Kidney (tissue), 14 donors: ENCODE measurements around the gene MED7. TPM values are rescaled to one million over a fixed set of nuclear protein-coding genes. Genes with fewer than 3 reads are reported as not detected.

Source experiments
- DNase-seq, 5 donors: peaks; one replicate each; pipeline ENCODE4 v3.0.0-alpha.2; 2013 to 2020
- FAIRE-seq: peaks from 2 replicates; lab custom pipeline; 2012; peaks lifted over from hg19 to GRCh38; lab: Jason Lieb, UNC
- H3K27ac ChIP-seq, 2 donors: one replicate each; pipeline ENCODE4 v1.7.0; 2013; ENCODE audit warnings: low read depth in 2 of 2, low read length in 2 of 2, inconsistent platforms in 1 of 2
- H3K27me3 ChIP-seq: one replicate; pipeline ENCODE4 v1.7.1; 2013; ENCODE audit warnings: low read length, inconsistent platforms; ENCODE audit not compliant: control insufficient read depth, insufficient read depth
- H3K36me3 ChIP-seq, 3 donors: one replicate each; pipeline versions ENCODE4 v1.7.0 to v1.7.1; 2013; ENCODE audit warnings: low read length in 3 of 3, control low read depth in 1 of 3, inconsistent platforms in 1 of 3; ENCODE audit not compliant: insufficient read depth in 3 of 3, control insufficient read depth in 2 of 3
- H3K4me1 ChIP-seq, 3 donors: one replicate each; pipeline versions ENCODE4 v1.7.0 to v1.7.1; 2013; ENCODE audit warnings: low read length in 3 of 3, inconsistent platforms in 1 of 3, low read depth in 1 of 3; ENCODE audit not compliant: control insufficient read depth in 2 of 3, insufficient read depth in 2 of 3
- H3K4me3 ChIP-seq, 3 donors: one replicate each; pipeline versions ENCODE4 v1.7.0 to v1.8.1; 2013; ENCODE audit warnings: low read length in 3 of 3, control low read depth in 1 of 3, inconsistent platforms in 1 of 3
- H3K9ac ChIP-seq, 3 donors: one replicate each; pipeline versions ENCODE4 v1.7.0 to v1.7.1; 2013; ENCODE audit warnings: low read length in 3 of 3, control low read depth in 1 of 3, inconsistent platforms in 1 of 3
- H3K9me3 ChIP-seq, 3 donors: one replicate each; pipeline versions ENCODE4 v1.7.0 to v1.7.1; 2013; ENCODE audit warnings: low read length in 3 of 3, control low read depth in 1 of 3, inconsistent platforms in 1 of 3; ENCODE audit not compliant: control insufficient read depth in 2 of 3, insufficient read depth in 1 of 3
- CTCF ChIP-seq: IDR thresholded peaks from 3 replicates; pipeline ENCODE4 v1.5.1; 2012; ENCODE audit warnings: mild to moderate bottlenecking, moderate library complexity, borderline replicate concordance; ENCODE audit not compliant: insufficient read depth; ENCODE audit errors: extremely low read depth
- intact Hi-C: fragments of 100-400 bp; cut with DNase I; formaldehyde crosslinking; loops from one replicate; pipeline ENCODE4 v1.11.1; 2022
- polyA plus RNA-seq: library from polyadenylated mRNA; stranded (reverse); fragments of 350-450 nt; fragmentation: Illumina TruSeq; extraction: RNeasy Lipid Tissue Mini Kit (QIAGEN cat#74804); gene quantifications from one replicate; pipeline ENCODE4 v1.2.3, GENCODE V29; 2014; ENCODE audit warnings: low read depth, low replicate concordance; ENCODE audit not compliant: insufficient read depth
- total RNA-seq: library from RNA; stranded (reverse); fragmentation: NEBNext Ultra II Directional; extraction: Animal tissue kit (Norgen Biotek cat#: 25700); gene quantifications from one replicate; pipeline ENCODE4 v1.2.1, GENCODE V29; 2021
- donor health status: control.
- donor health status: control.
- donor health status: control.
- donor health status: control.
- donor health status: control.
- donor health status: DM: yes; HTN: yes; CAD: no.
- donor health status: Normal renal cell carcinoma (clear cell type).

The MED7 gene
- total and polyA plus RNA-seq, 2 donors from 2014 or later = 18.2 to 28.6 TPM

GRCh38 chr5:157168286-157168685 is 25.6 kb upstream of the MED7 start:
- H3K36me3 ChIP-seq = no peaks in the 10 kb centered on the region
- DNase-seq (no peak), FAIRE-seq (no peak)
- no peaks in the 10 kb centered on the region for H3K9me3 ChIP-seq
- H3K4me3 ChIP-seq = no peak overlapping the region
- H3K27me3 ChIP-seq = no peaks in the 10 kb centered on the region
- no peaks in the 10 kb centered on the region for H3K4me1 ChIP-seq
- no peak for TF ChIP-seq CTCF
- no peak overlapping the region for H3K9ac ChIP-seq
- intact Hi-C loops = no loop called here
- no peak overlapping the region for H3K27ac ChIP-seq

- Histone ChIP-seq H3K4me1 (no peaks in the 10 kb centered on the region), H3K4me3 (no peak overlapping the region), H3K9me3 (no peaks in the 10 kb centered on the region), H3K36me3 (no peaks in the 10 kb centered on the region), H3K27me3 (no peaks in the 10 kb centered on the region), H3K9ac (no peak overlapping the region), H3K27ac (no peak overlapping the region)
- DNase-seq (no peak), FAIRE-seq (no peak)
- intact Hi-C loops = no loop called here
- no peak for TF ChIP-seq CTCF
Measured at GRCh38 chr5:157167214-157167621, 24.6 kb upstream of the MED7 start.

- H3K27me3 ChIP-seq = no peaks in the 10 kb centered on the region
- no peak within 1 kb of the TSS for H3K9ac ChIP-seq
- DNase-seq = no peak
- FAIRE-seq = no peak
- H3K27ac ChIP-seq = no peak within 1 kb of the TSS
- no peaks in the 10 kb centered on the region for H3K4me1 ChIP-seq
- H3K36me3 ChIP-seq = no peaks in the 10 kb centered on the region
- intact Hi-C loops = no loop called here
- no peak for TF ChIP-seq CTCF
- H3K4me3 ChIP-seq = no peak within 1 kb of the TSS
- H3K9me3 ChIP-seq = no peaks in the 10 kb centered on the region
Measured at GRCh38 chr5:157166214-157167213, 23.8 kb upstream of the MED7 start, which contains the start of gene GARIN3. TSS of gene GARIN3 (minus strand) at chr5:157166264. CDS start at chr5:157166168, 96 bp downstream.
